ENCODE measurements around the gene ITSN2. TPM values are rescaled to one million over a fixed set of nuclear protein-coding genes. Genes with fewer than 3 reads are reported as not detected.

The ITSN2 gene
- polyA plus RNA-seq, 1 donor (not counting 4 experiments of a cell fraction or from before 2014, with no cell fraction given) = 19.7 TPM

- H3K9ac ChIP-seq (ENCODE audit: control insufficient read depth, extremely low read depth, insufficient read depth, low read length) = no peak overlapping the region
- H3K27ac ChIP-seq (ENCODE audit: control insufficient read depth, insufficient read depth, low read length) = no peak overlapping the region
- H4K20me1 ChIP-seq (ENCODE audit: control insufficient read depth, extremely low read depth, insufficient read depth, low read length) = no peaks in the 10 kb centered on the region
- no peaks in the 10 kb centered on the region for H3K9me3 ChIP-seq (ENCODE audit: control insufficient read depth, low read depth, low read length)
- H3K4me3 ChIP-seq (ENCODE audit: control insufficient read depth in 2 of 3, extremely low read depth in 1 of 3, insufficient read depth in 2 of 3, low read depth in 1 of 3, low read length in 3 of 3) = no peak overlapping the region
- no peaks in the 10 kb centered on the region for H3K79me2 ChIP-seq (ENCODE audit: control insufficient read depth, insufficient read depth, low read length)
- TF ChIP-seq CTCF (optimal IDR thresholded peaks at IDR 0.05 in 1 of 3, IDR thresholded peaks at IDR 0.05 in 1 of 3, conservative IDR thresholded peaks at IDR 0.05 in 1 of 3; ENCODE audit: extremely low read depth in 1 of 3, insufficient read depth in 2 of 3, low read length in 3 of 3) = no peak
- no peak for TF ChIP-seq EZH2 (IDR thresholded peaks at IDR 0.05; ENCODE audit: low read length)
- H3K36me3 ChIP-seq (ENCODE audit: control insufficient read depth in 2 of 2, extremely low read depth in 1 of 2, insufficient read depth in 2 of 2, low read length in 2 of 2) = no peaks in the 10 kb centered on the region
- no peak overlapping the region for H3K4me2 ChIP-seq (ENCODE audit: control insufficient read depth, extremely low read depth, insufficient read depth, low read depth, low read length)
- DNase-seq (ENCODE audit: low read depth, low spot score) (no peak), FAIRE-seq (no peak)
- dilution Hi-C loops (cut with MboI; ENCODE audit: extremely low pct_ligation_motif_present, low sequenced_read_pairs) = no loop called here
- no peaks in the 10 kb centered on the region for H3K27me3 ChIP-seq (ENCODE audit: control insufficient read depth, extremely low read depth, insufficient read depth, low read length)
- H3K4me1 ChIP-seq (ENCODE audit: control insufficient read depth, extremely low read depth, insufficient read depth, low read length) = peaks cover 3% of the 10 kb centered on the region
- H2AFZ ChIP-seq (ENCODE audit: control insufficient read depth, low read length) = no peak overlapping the region
- H3K9me1 ChIP-seq (ENCODE audit: control insufficient read depth, extremely low read depth, insufficient read depth, low read length) = no peaks in the 10 kb centered on the region
These were observed 176.8 kb downstream of the ITSN2 start for GRCh38 chr2:24183366-24184069.

- Histone ChIP-seq H3K36me3 (ENCODE audit: control insufficient read depth in 2 of 2, extremely low read depth in 1 of 2, insufficient read depth in 2 of 2, low read length in 2 of 2) (no peaks in the 10 kb centered on the region), H3K9me3 (ENCODE audit: control insufficient read depth, low read depth, low read length) (no peaks in the 10 kb centered on the region), H3K27me3 (ENCODE audit: control insufficient read depth, extremely low read depth, insufficient read depth, low read length) (no peaks in the 10 kb centered on the region), H3K9me1 (ENCODE audit: control insufficient read depth, extremely low read depth, insufficient read depth, low read length) (no peaks in the 10 kb centered on the region), H3K4me3 (ENCODE audit: control insufficient read depth in 2 of 3, extremely low read depth in 1 of 3, insufficient read depth in 2 of 3, low read depth in 1 of 3, low read length in 3 of 3) (no peak overlapping the region), H3K9ac (ENCODE audit: control insufficient read depth, extremely low read depth, insufficient read depth, low read length) (no peak overlapping the region), H3K4me2 (ENCODE audit: control insufficient read depth, extremely low read depth, insufficient read depth, low read depth, low read length) (no peak overlapping the region), H3K79me2 (ENCODE audit: control insufficient read depth, insufficient read depth, low read length) (no peaks in the 10 kb centered on the region), H2AFZ (ENCODE audit: control insufficient read depth, low read length) (no peak overlapping the region), H3K27ac (ENCODE audit: control insufficient read depth, insufficient read depth, low read length) (no peak overlapping the region), H3K4me1 (ENCODE audit: control insufficient read depth, extremely low read depth, insufficient read depth, low read length) (peaks cover 3% of the 10 kb centered on the region), H4K20me1 (ENCODE audit: control insufficient read depth, extremely low read depth, insufficient read depth, low read length) (no peaks in the 10 kb centered on the region)
- no peak for DNase-seq (ENCODE audit: low read depth, low spot score)
- dilution Hi-C loops (cut with MboI; ENCODE audit: extremely low pct_ligation_motif_present, low sequenced_read_pairs) = no loop called here
- TF ChIP-seq EZH2 (IDR thresholded peaks at IDR 0.05; ENCODE audit: low read length) (no peak), CTCF (optimal IDR thresholded peaks at IDR 0.05 in 1 of 3, IDR thresholded peaks at IDR 0.05 in 1 of 3, conservative IDR thresholded peaks at IDR 0.05 in 1 of 3; ENCODE audit: extremely low read depth in 1 of 3, insufficient read depth in 2 of 3, low read length in 3 of 3) (no peak)
- no peak for FAIRE-seq
These were observed 177.8 kb downstream of the ITSN2 start for GRCh38 chr2:24182507-24182906.

Measured in keratinocyte (primary cell).